GM21576 (cell line): ENCODE measurements around the gene SNED1.

Source experiments
- ATAC-seq: cut with Tn5 transposase; IDR thresholded peaks from one replicate; pipeline ENCODE4 v1.9.1; 2021; ENCODE audit warnings: mild to moderate bottlenecking, moderate library complexity; ENCODE audit not compliant: unreplicated experiment

The SNED1 gene

GRCh38 chr2:240997856-240998705, at the start of gene SNED1:
Gene SNED1, plus strand, starts transcription at chr2:240998618. Its CDS starts 220 bp downstream, at chr2:240998838.
- no peak for ATAC-seq

GRCh38 chr2:240948905-240949790, 49.3 kb upstream of the SNED1 start:
- no peak for ATAC-seq

- no peak for ATAC-seq
These were observed 48.4 kb upstream of the SNED1 start for GRCh38 chr2:240949791-240950705.

- ATAC-seq = no peak
These were observed 47.3 kb upstream of the SNED1 start for GRCh38 chr2:240951045-240951594.

- ATAC-seq = no peak
These were observed 45.7 kb upstream of the SNED1 start for GRCh38 chr2:240952496-240953246.

GRCh38 chr2:240953426-240954410, 44.7 kb upstream of the SNED1 start:
- ATAC-seq = no peak

- no peak for ATAC-seq
These were observed 43.7 kb upstream of the SNED1 start for GRCh38 chr2:240954436-240955305.

GRCh38 chr2:240955306-240956170, 42.9 kb upstream of the SNED1 start:
- no peak for ATAC-seq

GRCh38 chr2:240956171-240956934, 42.1 kb upstream of the SNED1 start:
- no peak for ATAC-seq

GRCh38 chr2:240956935-240957655, 41.3 kb upstream of the SNED1 start:
- ATAC-seq = no peak

- ATAC-seq = no peak
These were observed 40.6 kb upstream of the SNED1 start for GRCh38 chr2:240957656-240958365.

GRCh38 chr2:240958366-240959213, 39.8 kb upstream of the SNED1 start:
- no peak for ATAC-seq

- ATAC-seq = no peak
These were observed 39.0 kb upstream of the SNED1 start for GRCh38 chr2:240959214-240959940.
